SK-N-SH treated with all-trans-retinoic acid at 6 μM for 48 hours (cell line): ENCODE measurements around the gene DDX60.
"Not testable (repeated sequence)": the region's sequence is repeated elsewhere in the genome, so short reads cannot be mapped to it uniquely, and the experiment has no call there.

ENCODE experiments used
- ATAC-seq: fragments of 200-7000 bp; cut with Tn5 transposase; 3 replicates; pipeline ENCODE4 v1.9.1; 2020; ENCODE audit warnings: mild to moderate bottlenecking, moderate library complexity
- ARNTL ChIP-seq: fragments of 450-650 bp; formaldehyde crosslinking; IDR thresholded peaks from 2 replicates; pipeline ENCODE4 v1.5.0; 2020; ENCODE audit warnings: low read depth, mild to moderate bottlenecking, moderate library complexity, borderline replicate concordance
- BACH2 ChIP-seq: fragments of 250-450 bp; sonication (Bioruptor Pico); IDR thresholded peaks from 2 replicates; pipeline ENCODE4 v1.9.0; 2021; ENCODE audit warnings: mild to moderate bottlenecking, borderline replicate concordance
- CSDC2 ChIP-seq: fragments of 250-450 bp; sonication (Bioruptor Pico); IDR thresholded peaks from 2 replicates; pipeline ENCODE4 v1.5.0; 2020; ENCODE audit warnings: mild to moderate bottlenecking, moderate library complexity
- ESRRG ChIP-seq: fragments of 250-450 bp; sonication (Bioruptor Pico); IDR thresholded peaks from 2 replicates; pipeline ENCODE4 v1.6.1; 2021; ENCODE audit warnings: mild to moderate bottlenecking
- ISL1 ChIP-seq: fragments of 250-450 bp; sonication (Bioruptor Pico); IDR thresholded peaks from 2 replicates; pipeline ENCODE4 v2.1.2; 2022; ENCODE audit warnings: mild to moderate bottlenecking, moderate library complexity
- OSR1 ChIP-seq: fragments of 250-450 bp; sonication (Bioruptor Pico); IDR thresholded peaks from 2 replicates; pipeline ENCODE4 v1.8.0; 2022; ENCODE audit warnings: moderate library complexity, mild to moderate bottlenecking, inconsistent platforms
- PPARA ChIP-seq: fragments of 250-450 bp; sonication (Bioruptor Pico); IDR thresholded peaks from 2 replicates; pipeline ENCODE4 v1.5.0; 2020; ENCODE audit warnings: mild to moderate bottlenecking, borderline replicate concordance
- RARB ChIP-seq: fragments of 250-450 bp; sonication (Bioruptor Pico); IDR thresholded peaks from 2 replicates; pipeline ENCODE4 v1.8.0; 2021; ENCODE audit warnings: mild to moderate bottlenecking, moderate library complexity
- SNAI2 ChIP-seq: fragments of 250-450 bp; sonication (Bioruptor Pico); IDR thresholded peaks from 2 replicates; pipeline ENCODE4 v1.5.0; 2020; ENCODE audit warnings: mild to moderate bottlenecking, moderate library complexity
- TCF4 ChIP-seq: fragments of 250-450 bp; sonication (Bioruptor Pico); IDR thresholded peaks from 2 replicates; pipeline ENCODE4 v1.8.0; 2021; ENCODE audit warnings: mild to moderate bottlenecking, moderate library complexity, borderline replicate concordance
- TOX ChIP-seq: fragments of 250-450 bp; sonication (Bioruptor Pico); IDR thresholded peaks from 2 replicates; pipeline ENCODE4 v1.8.0; 2021; ENCODE audit warnings: mild to moderate bottlenecking, moderate library complexity, borderline replicate concordance
- ZC3H10 ChIP-seq: fragments of 250-450 bp; sonication (Bioruptor Pico); IDR thresholded peaks from 2 replicates; pipeline ENCODE4 v1.5.1; 2021; ENCODE audit warnings: mild to moderate bottlenecking, moderate library complexity
- ZFP3 ChIP-seq: fragments of 250-450 bp; sonication (Bioruptor Pico); IDR thresholded peaks from 2 replicates; pipeline ENCODE4 v1.5.0; 2020; ENCODE audit warnings: mild to moderate bottlenecking, moderate library complexity
- ZFP30 ChIP-seq: fragments of 450-650 bp; formaldehyde crosslinking; IDR thresholded peaks from 2 replicates; pipeline ENCODE4 v1.5.0; 2022; ENCODE audit warnings: mild to moderate bottlenecking, moderate library complexity
- ZNF565 ChIP-seq: fragments of 450-650 bp; formaldehyde crosslinking; conservative IDR thresholded peaks from 2 replicates; pipeline ENCODE4 v1.5.0; 2020; ENCODE audit warnings: low read depth, mild to moderate bottlenecking, moderate library complexity
- ZNF70 ChIP-seq: fragments of 450-650 bp; formaldehyde crosslinking; IDR thresholded peaks from 2 replicates; pipeline ENCODE4 v1.5.0; 2020; ENCODE audit warnings: mild to moderate bottlenecking, moderate library complexity
- ZNF8 ChIP-seq: fragments of 450-650 bp; formaldehyde crosslinking; IDR thresholded peaks from 2 replicates; pipeline ENCODE4 v1.5.0; 2020; ENCODE audit warnings: mild to moderate bottlenecking, moderate library complexity
- TF ChIP-seq, protein P1 (sequence below): fragments of 250-450 bp; sonication (Bioruptor Pico); IDR thresholded peaks from 2 replicates; pipeline ENCODE4 v1.5.1; 2021; ENCODE audit warnings: mild to moderate bottlenecking, moderate library complexity
- TF ChIP-seq, protein P2 (sequence below): fragments of 250-450 bp; sonication (Bioruptor Pico); IDR thresholded peaks from 2 replicates; pipeline ENCODE4 v1.5.1; 2020; ENCODE audit warnings: low read depth, mild to moderate bottlenecking, moderate library complexity
- TF ChIP-seq, protein P3 (sequence below): fragments of 250-450 bp; sonication (Bioruptor Pico); IDR thresholded peaks from 2 replicates; pipeline ENCODE4 v1.8.0; 2020; ENCODE audit warnings: mild to moderate bottlenecking, moderate library complexity, borderline replicate concordance
- TF ChIP-seq, protein P4 (sequence below): fragments of 250-450 bp; sonication (Bioruptor Pico); IDR thresholded peaks from 2 replicates; pipeline ENCODE4 v1.8.0; 2021; ENCODE audit warnings: low read depth, mild to moderate bottlenecking, moderate library complexity, borderline replicate concordance
- TF ChIP-seq, protein P5 (sequence below): fragments of 250-450 bp; sonication (Bioruptor Pico); IDR thresholded peaks from 2 replicates; pipeline ENCODE4 v1.5.0; 2020; ENCODE audit warnings: mild to moderate bottlenecking, moderate library complexity

The DDX60 gene

DNA sequence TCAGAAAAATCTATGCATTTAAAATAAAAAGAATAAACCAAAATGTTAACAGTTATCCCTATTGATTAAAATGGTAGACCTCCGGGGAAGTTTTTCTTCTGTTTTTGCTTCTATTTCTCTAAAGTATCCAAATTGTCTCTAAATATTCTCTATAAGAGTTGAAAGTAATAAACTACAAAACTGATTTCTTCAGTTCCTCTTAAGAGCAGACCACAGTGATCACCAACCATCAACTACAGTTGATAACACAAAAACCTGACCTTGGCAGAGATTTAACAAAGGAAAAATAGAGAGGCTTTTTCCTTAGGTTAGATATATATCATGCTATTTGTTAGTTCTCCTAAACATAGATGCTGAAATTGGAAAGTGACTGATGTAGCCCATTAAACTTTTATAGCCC, 27.3 kb downstream of the DDX60 start:
- TF ChIP-seq PPARA = no peak
- no peak for TF ChIP-seq TOX (CRISPR knock-in tag)
- no peak for TF ChIP-seq ESRRG (CRISPR knock-in tag)
- TF ChIP-seq OSR1 = no peak
- no peak for TF ChIP-seq ZFP3 (CRISPR knock-in tag)
- no peak for TF ChIP-seq ZNF565
- TF ChIP-seq ISL1 = no peak
- TF ChIP-seq, protein P1, sequence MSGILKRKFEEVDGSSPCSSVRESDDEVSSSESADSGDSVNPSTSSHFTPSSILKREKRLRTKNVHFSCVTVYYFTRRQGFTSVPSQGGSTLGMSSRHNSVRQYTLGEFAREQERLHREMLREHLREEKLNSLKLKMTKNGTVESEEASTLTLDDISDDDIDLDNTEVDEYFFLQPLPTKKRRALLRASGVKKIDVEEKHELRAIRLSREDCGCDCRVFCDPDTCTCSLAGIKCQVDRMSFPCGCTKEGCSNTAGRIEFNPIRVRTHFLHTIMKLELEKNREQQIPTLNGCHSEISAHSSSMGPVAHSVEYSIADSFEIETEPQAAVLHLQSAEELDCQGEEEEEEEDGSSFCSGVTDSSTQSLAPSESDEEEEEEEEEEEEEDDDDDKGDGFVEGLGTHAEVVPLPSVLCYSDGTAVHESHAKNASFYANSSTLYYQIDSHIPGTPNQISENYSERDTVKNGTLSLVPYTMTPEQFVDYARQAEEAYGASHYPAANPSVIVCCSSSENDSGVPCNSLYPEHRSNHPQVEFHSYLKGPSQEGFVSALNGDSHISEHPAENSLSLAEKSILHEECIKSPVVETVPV (CRISPR knock-in tag) = no peak
- no peak for TF ChIP-seq ZC3H10 (CRISPR knock-in tag)
- no peak for TF ChIP-seq SNAI2 (CRISPR knock-in tag)
- TF ChIP-seq, protein P2, sequence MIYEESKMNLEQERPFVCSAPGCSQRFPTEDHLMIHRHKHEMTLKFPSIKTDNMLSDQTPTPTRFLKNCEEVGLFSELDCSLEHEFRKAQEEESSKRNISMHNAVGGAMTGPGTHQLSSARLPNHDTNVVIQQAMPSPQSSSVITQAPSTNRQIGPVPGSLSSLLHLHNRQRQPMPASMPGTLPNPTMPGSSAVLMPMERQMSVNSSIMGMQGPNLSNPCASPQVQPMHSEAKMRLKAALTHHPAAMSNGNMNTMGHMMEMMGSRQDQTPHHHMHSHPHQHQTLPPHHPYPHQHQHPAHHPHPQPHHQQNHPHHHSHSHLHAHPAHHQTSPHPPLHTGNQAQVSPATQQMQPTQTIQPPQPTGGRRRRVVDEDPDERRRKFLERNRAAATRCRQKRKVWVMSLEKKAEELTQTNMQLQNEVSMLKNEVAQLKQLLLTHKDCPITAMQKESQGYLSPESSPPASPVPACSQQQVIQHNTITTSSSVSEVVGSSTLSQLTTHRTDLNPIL (CRISPR knock-in tag) = no peak
- TF ChIP-seq, protein P3, sequence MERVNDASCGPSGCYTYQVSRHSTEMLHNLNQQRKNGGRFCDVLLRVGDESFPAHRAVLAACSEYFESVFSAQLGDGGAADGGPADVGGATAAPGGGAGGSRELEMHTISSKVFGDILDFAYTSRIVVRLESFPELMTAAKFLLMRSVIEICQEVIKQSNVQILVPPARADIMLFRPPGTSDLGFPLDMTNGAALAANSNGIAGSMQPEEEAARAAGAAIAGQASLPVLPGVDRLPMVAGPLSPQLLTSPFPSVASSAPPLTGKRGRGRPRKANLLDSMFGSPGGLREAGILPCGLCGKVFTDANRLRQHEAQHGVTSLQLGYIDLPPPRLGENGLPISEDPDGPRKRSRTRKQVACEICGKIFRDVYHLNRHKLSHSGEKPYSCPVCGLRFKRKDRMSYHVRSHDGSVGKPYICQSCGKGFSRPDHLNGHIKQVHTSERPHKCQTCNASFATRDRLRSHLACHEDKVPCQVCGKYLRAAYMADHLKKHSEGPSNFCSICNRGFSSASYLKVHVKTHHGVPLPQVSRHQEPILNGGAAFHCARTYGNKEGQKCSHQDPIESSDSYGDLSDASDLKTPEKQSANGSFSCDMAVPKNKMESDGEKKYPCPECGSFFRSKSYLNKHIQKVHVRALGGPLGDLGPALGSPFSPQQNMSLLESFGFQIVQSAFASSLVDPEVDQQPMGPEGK (CRISPR knock-in tag) = no peak
- TF ChIP-seq, all 23 proteins: peak for 0
- ATAC-seq = no peak

DNA sequence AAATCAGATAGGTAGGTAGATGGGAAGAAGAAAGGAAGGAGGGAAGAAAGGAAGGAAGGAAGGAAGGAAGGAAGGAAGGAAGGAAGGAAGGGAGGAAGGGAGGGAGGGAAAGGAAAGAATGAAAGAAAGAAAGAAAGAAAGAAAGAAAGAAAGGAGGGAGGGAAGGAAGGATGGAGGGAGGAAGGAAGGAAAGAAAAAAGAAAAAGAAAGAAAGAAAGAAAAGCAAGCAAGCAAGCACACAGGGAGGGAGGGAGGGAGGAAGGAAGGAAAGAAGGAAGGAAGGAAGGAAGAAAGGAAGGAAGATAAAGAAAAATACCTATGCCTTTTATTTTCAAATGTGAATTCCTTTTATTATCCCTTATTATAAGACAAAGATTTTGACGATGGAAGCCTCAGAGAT, 32.7 kb downstream of the DDX60 start:
- ATAC-seq = not testable (repeated sequence)

DNA sequence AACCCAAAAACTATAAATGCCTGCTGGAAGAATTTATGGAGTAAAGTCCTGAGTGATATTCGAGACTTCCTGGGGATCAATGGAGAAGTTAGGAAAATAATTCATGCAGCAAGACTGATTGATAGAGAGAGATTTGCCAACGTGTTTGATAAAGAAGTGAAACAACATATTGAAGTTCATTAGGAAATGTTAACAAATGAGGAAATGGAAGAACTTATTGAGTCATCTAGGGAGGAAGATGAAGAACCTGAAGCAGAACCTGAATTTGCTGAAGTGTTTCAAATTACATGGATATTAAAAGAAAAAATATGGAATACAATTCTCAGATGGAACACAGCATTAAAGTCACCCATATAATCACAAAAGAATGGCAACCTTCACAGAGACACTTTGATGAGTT, 39.0 kb downstream of the DDX60 start:
- TF ChIP-seq ISL1 (no peak), ZNF8 (no peak), BACH2 (no peak), RARB (no peak), CSDC2 (no peak), ARNTL (CRISPR knock-in tag) (no peak), ZC3H10 (CRISPR knock-in tag) (no peak), ZFP30 (CRISPR knock-in tag) (no peak), PPARA (no peak), ZNF565 (no peak), ZFP3 (CRISPR knock-in tag) (no peak), ZNF70 (CRISPR knock-in tag) (no peak), TCF4 (CRISPR knock-in tag) (no peak), OSR1 (no peak), TOX (CRISPR knock-in tag) (no peak)
- TF ChIP-seq, protein P4, sequence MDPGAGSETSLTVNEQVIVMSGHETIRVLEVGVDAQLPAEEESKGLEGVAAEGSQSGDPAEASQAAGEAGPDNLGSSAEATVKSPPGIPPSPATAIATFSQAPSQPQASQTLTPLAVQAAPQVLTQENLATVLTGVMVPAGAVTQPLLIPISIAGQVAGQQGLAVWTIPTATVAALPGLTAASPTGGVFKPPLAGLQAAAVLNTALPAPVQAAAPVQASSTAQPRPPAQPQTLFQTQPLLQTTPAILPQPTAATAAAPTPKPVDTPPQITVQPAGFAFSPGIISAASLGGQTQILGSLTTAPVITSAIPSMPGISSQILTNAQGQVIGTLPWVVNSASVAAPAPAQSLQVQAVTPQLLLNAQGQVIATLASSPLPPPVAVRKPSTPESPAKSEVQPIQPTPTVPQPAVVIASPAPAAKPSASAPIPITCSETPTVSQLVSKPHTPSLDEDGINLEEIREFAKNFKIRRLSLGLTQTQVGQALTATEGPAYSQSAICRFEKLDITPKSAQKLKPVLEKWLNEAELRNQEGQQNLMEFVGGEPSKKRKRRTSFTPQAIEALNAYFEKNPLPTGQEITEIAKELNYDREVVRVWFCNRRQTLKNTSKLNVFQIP = no peak
- TF ChIP-seq, protein P2 (CRISPR knock-in tag) = no peak
- TF ChIP-seq, protein P5, sequence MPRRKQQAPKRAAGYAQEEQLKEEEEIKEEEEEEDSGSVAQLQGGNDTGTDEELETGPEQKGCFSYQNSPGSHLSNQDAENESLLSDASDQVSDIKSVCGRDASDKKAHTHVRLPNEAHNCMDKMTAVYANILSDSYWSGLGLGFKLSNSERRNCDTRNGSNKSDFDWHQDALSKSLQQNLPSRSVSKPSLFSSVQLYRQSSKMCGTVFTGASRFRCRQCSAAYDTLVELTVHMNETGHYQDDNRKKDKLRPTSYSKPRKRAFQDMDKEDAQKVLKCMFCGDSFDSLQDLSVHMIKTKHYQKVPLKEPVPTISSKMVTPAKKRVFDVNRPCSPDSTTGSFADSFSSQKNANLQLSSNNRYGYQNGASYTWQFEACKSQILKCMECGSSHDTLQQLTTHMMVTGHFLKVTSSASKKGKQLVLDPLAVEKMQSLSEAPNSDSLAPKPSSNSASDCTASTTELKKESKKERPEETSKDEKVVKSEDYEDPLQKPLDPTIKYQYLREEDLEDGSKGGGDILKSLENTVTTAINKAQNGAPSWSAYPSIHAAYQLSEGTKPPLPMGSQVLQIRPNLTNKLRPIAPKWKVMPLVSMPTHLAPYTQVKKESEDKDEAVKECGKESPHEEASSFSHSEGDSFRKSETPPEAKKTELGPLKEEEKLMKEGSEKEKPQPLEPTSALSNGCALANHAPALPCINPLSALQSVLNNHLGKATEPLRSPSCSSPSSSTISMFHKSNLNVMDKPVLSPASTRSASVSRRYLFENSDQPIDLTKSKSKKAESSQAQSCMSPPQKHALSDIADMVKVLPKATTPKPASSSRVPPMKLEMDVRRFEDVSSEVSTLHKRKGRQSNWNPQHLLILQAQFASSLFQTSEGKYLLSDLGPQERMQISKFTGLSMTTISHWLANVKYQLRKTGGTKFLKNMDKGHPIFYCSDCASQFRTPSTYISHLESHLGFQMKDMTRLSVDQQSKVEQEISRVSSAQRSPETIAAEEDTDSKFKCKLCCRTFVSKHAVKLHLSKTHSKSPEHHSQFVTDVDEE (CRISPR knock-in tag) = no peak
- TF ChIP-seq, protein P3 (CRISPR knock-in tag) = no peak
- TF ChIP-seq, protein P1 (CRISPR knock-in tag) = no peak
- ATAC-seq = no peak
